NCI-H2196 treated with DMSO at 0.1 percent for 48 hours (cell line): ENCODE measurements around the gene LUZP1.
"Not testable (repeated sequence)": the region's sequence is repeated elsewhere in the genome, so short reads cannot be mapped to it uniquely, and the experiment has no call there.

Source experiments
- DNase-seq: peaks from one replicate; lab custom pipeline; 2025; ENCODE audit not compliant: unreplicated experiment; lab: John Stamatoyannopoulos, UW

The LUZP1 gene

GRCh38 chr1:23188936-23189452 is 20.3 kb upstream of the LUZP1 start:
- not testable (repeated sequence) for DNase-seq

DNA sequence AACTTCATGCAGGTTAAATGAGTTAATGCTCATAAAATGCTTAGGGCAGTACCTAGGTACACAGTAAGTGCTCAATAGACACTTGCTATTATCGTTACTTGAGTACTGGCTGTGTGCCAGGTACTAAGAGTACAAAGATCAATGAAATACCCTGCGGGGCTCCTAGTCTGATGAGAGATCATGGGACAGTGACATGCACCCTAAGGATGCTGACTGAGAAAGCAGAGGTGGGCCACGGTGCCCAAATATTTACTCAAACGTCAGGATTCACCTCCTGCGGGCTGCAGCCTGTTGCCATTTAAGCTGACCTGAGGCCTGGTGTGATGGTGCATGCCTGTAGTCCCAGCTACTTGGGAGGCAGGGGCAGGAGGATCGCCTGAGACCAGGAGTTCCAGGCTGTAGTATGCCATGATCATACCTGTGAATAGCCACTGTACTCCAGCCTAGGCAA is 19.8 kb upstream of the LUZP1 start:
- no peak for DNase-seq

DNA sequence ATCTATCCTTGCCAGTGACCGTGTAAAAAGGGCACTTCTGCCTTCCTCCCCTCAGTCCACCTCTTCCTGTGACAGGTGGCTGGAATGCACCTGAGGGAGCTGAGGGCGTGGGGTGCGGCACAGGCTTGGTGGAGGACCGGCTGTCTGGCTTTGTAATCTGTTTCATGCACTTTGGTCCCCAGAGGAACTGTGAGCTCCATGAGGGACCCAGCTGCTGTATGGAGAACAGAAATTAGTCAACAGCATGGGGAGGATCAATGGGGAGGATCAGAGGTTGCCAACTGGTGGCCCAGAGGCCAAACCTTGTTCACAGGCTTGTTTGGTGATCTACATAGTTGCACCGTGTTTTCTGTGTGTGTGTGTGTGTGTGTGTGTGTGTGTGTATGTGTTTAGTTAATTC is 19.0 kb upstream of the LUZP1 start:
- DNase-seq: no peak

- DNase-seq: no peak
These were observed 16.7 kb upstream of the LUZP1 start for GRCh38 chr1:23185381-23185780.

DNA sequence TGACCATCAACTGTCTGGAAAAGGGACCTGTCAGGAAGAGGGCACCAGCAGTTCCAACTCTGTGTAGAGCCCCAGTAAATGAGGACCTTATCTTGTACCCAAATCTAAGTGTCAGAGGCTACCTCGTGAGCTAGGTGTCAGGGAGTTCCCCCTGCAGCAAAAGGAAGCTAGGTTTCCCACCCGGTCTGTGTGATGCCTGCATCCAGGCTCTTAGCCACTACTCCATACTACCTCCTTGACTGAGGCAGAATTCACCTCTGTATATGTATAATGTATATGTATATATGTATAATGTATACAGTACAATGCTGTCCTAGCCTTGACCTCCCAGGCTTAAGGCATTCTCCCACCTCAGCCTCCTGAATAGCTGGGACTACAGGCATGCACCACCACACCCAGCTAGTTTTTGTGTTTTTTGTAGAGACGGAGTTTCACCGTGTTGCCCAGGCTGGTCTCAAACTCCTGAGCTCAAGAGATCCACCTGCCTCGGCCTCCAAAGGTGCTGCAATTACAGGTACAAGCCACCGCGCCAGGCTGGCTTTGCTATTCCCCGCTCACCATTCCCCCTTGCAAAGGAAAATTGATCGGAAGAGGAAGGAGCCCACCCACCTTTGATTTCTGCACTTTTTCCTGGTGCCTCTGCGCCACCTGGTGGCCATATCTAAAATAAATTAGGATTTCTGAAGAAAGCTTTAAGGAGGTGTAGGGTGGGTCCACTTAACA is 15.7 kb upstream of the LUZP1 start:
- no peak for DNase-seq

DNA sequence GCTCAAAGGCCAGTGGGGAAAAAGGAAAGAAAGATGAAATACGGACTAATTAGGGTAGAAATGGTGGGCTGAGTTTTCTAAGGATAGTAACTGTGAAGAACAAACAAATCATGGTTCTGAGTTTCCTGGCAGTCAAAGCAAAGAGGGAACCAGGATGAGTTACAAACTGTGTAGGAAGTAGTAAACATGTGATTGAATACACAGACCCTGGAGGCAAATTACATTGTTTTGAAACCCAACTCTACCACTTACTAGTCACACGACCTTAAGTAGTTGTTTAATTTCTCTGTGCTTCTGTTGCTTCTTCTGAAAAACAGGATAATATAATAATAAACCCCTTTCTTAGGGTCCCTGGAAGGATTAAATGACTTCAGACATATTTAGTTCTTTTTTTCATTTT is 11.2 kb upstream of the LUZP1 start:
- DNase-seq: no peak

GRCh38 chr1:23178950-23179349 is 10.3 kb upstream of the LUZP1 start:
- no peak for DNase-seq

DNA sequence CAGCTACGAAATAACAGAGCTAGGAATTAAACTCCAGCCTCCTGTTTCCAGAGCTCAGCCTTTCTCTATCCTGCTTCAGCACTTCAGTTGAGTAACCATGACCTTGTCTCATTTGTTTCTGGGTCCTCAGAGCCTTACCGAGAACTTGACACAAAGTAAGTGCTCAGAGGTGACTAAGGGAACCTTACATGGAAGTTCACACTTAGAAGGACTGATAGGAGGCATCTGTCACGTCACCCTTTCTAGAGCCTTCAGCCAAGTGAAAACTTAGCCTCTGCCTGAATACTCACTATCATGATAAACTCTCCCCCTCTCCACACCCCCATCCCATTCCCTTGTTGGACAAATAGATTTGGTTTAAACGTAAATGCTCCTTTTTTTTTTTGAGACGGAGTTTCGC is 9.8 kb upstream of the LUZP1 start:
- DNase-seq: no peak

- DNase-seq: peak; percentile 65
These were observed 9.1 kb upstream of the LUZP1 start for GRCh38 chr1:23177438-23178380.

GRCh38 chr1:23177031-23177430 is 8.4 kb upstream of the LUZP1 start:
- DNase-seq: no peak

DNA sequence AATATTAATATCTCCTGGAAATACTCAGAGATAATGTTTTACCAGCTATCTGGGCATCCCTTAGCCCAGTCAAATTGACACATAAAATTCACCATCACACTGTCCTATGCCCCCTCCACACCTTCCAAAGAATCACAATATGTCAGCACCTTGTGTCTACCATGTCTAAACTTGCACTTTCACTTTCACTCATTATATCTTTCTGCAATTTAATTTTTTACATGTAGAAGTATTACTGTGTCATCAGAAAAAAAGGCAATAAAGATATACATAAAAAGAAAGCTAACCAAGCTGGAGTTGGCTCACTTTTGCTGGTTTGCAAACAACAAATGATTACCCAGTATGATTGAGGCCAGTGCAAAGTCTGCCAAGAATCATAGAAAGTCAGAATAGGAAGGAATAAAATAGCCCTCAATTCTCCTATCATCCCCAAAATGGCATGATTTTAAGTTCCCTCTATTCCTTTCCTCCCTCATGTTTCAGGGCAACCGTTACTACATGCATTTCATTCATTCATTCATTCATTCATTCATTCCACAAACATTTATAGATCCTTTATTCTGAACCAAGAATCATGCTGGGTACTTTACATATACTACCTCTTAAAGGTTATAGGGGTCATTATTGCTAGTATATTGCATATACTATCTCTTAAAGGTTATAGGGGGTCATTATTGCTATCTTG is 5.9 kb upstream of the LUZP1 start:
- no peak for DNase-seq

DNA sequence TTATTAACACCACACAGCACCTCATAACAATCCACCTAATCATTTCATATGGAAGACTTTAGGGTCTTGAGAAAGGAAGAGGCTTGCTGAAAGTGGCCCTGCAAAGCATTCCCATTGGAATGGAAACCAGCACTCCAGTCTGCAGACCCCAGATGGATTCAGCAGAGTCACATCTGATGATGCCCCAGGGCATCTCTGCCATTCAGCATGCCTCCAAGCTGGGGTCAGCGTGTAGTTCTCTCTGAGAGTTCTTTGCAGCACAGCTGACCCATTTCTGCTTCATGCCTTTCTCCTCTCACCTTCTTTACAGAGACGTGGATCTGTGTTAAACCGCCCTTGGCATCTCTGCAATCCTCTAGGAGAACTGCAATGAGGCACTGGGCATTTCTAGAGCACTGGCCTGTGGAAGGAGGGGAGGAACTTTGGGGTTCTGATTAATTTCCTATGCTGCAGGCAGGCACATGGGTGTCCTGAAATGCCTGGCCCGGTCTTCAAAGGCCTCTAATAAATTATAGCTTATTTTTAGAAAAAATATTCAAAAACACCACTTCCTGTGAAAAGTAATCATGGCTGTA is 2.6 kb upstream of the LUZP1 start:
- DNase-seq: no peak

DNA sequence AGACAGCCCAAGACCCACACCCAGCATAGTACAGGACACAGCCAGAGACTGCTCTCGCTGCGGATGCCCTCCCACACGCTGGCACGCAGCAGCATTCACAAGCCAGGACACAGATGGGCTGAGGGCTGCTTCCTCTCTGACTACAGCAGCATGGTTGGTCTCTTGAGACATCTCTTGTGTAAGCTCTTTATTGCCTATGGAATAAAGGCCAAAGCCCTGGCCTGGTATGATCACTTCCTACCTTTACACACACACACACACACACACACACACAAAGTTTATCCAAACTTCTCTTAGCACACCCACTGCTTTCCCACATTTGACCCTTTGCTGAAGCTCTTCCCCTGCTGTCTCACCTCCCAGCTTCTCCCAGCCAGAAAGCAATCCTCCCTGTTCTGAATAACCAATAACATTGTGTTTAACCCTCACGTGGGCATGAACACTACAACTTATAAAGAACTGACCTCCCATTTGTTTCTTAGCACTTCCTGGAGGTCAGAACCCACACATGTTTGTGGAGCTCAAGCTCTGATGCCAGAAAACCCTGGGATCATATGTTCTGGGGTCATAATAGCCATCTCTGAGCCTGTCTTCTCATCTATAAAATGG is 1.2 kb upstream of the LUZP1 start:
- DNase-seq: no peak

GRCh38 chr1:23169195-23169575 is 529 bp upstream of the LUZP1 start:
- DNase-seq: no peak

DNA sequence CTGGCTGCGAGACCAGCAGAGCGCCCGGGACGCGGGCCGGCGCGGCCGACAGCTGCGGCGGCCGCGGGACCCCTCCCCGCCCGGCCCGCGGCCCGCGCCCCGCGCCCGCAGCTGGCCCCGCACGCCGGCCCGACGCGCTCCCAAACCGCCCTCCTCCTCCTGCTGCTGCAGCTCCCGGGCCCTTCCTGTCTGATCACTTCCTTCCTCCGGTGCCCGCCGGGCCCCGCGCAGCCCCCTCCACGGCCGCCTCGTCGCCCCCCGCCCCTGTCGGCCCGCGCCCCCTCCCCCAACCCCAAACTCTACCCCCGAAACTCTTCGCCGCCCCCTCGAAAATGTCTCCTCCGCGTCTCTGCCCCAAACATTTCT is 594 bp downstream of the LUZP1 start:
- no peak for DNase-seq

DNA sequence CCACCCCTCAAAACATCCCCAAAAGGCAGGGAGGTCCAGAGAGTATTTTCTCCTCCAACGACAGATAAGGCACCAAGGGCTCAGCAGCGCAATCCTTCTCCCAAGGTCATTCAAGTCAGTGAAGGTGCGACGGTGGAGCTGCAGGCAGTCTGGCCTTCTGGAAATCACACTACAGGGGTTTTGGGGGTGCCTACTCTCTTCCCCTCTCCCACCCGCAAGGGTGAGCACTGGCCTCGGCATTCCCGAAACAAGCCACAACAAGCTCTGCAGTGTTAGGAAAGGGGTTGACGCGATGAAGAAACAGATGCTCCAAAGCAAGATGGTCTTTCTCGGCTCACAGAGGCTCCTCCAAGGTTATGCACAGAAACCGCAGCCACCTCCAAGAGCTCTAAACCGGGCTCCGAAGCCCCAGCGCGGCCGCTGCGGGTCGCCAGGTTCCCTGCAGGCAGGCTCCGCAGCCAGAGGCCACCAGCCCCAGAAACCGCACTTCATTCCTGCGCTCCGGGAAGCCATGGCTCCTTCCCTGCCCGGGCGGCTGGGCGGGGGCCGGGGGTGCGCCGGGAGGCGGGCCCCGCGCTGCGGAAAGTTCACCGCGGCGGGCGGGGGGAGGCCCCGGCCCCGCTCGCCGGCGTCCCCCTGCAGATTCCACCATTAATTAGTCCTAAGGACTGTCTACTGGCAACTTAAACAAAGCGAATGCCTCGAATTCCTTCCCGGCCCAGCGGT is 1.1 kb downstream of the LUZP1 start:
- no peak for DNase-seq

GRCh38 chr1:23166854-23167253 is 1.8 kb downstream of the LUZP1 start:
- no peak for DNase-seq

- DNase-seq: no peak
These were observed 5.3 kb downstream of the LUZP1 start for GRCh38 chr1:23163395-23163794.

DNA sequence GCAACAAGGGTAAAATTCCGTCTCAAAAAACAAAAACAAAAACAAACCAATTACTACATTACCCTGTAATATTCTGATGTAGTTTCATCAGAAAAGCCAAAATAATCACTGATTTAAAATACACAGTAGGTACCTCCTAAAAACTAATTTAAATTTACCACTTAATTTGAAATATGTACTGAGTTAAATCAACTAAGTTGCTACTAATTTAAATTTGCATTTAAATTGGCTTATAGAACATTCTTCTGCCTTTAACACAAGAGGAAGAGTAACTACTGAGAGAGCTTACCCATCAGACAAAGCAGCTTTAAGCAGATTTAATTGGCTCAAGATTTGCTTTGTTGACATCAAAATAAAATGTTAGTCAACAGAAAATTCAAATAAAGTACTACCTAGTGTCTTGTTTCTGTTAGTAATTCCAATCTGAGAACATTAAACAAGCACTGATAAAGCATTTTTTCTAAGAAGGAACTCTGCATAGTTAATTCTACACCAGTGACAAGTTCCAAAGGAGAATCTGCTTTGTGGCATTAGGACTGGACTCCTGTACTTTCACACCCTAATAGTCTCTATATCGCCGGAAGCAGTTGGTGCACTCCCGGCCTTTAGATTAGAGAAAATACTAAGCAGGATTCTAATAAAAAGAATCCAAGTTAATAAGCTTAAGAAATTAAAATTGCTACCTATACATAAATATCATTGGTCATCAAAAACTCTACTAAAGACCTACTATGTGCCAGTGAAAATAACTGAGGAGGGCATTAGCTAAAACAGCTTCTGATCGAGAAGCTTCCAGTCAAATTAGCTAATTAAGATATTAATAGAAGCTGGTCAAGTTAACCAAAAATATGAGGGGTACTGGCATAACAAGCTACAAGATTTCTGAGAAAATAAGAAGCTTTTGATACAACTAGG is 8.4 kb downstream of the LUZP1 start:
- DNase-seq: no peak
